Measurements from ENCODE around the gene MYBPC3.

GRCh38 chr11:47329431-47329986 lies 23.0 kb downstream of the MYBPC3 start:
- TF ChIP-seq, protein P1, sequence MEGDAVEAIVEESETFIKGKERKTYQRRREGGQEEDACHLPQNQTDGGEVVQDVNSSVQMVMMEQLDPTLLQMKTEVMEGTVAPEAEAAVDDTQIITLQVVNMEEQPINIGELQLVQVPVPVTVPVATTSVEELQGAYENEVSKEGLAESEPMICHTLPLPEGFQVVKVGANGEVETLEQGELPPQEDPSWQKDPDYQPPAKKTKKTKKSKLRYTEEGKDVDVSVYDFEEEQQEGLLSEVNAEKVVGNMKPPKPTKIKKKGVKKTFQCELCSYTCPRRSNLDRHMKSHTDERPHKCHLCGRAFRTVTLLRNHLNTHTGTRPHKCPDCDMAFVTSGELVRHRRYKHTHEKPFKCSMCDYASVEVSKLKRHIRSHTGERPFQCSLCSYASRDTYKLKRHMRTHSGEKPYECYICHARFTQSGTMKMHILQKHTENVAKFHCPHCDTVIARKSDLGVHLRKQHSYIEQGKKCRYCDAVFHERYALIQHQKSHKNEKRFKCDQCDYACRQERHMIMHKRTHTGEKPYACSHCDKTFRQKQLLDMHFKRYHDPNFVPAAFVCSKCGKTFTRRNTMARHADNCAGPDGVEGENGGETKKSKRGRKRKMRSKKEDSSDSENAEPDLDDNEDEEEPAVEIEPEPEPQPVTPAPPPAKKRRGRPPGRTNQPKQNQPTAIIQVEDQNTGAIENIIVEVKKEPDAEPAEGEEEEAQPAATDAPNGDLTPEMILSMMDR (IDR thresholded peaks at IDR 0.05): no peak
- TF ChIP-seq POLR2A (IDR thresholded peaks at IDR 0.05): no peak
